GM12878 (cell line): ENCODE results near the gene DEGS2.

Source experiments
- CTCF ChIP-seq, 3 experiments: IDR thresholded peaks in 2 of 3; conservative IDR thresholded peaks in 1 of 3; 2 replicates each; pipeline ENCODE4 v1.5.1; 2011; ENCODE audit warnings: low read depth in 3 of 3, low read length in 3 of 3, mild to moderate bottlenecking in 3 of 3, control low read depth in 2 of 3, moderate library complexity in 2 of 3, inconsistent platforms in 1 of 3, mixed read lengths in 1 of 3; ENCODE audit not compliant: control insufficient read depth in 2 of 3, insufficient read depth in 1 of 3; ENCODE audit errors: extremely low read depth in 1 of 3
- KAT2A ChIP-seq: conservative IDR thresholded peaks from 2 replicates; pipeline ENCODE4 v1.6.1; 2011; ENCODE audit warnings: low read depth, low read length; ENCODE audit not compliant: control insufficient read depth
- MXI1 ChIP-seq: fragments of 150-350 bp; IDR thresholded peaks from 2 replicates; pipeline ENCODE4 v1.6.1; 2011; ENCODE audit warnings: low read depth, mild to moderate bottlenecking, inconsistent platforms, low read length, improper control_type of control experiment
- NFYB ChIP-seq: IDR thresholded peaks from 2 replicates; pipeline ENCODE4 v1.6.1; 2011; ENCODE audit warnings: low read depth, mild to moderate bottlenecking, low read length, improper control_type of control experiment, moderate library complexity; ENCODE audit not compliant: insufficient read depth
- PKNOX1 ChIP-seq: fragments of 450-650 bp; IDR thresholded peaks from 2 replicates; pipeline ENCODE4 v1.6.1; 2016; ENCODE audit warnings: mild to moderate bottlenecking
- POLR2A ChIP-seq: IDR thresholded peaks from 2 replicates; pipeline ENCODE4 v1.6.1; 2011; ENCODE audit warnings: low read depth, mild to moderate bottlenecking, low read length
- POLR2AphosphoS5 ChIP-seq: IDR thresholded peaks from 2 replicates; pipeline ENCODE4 v1.6.1; 2011; ENCODE audit warnings: mild to moderate bottlenecking, low read length, inconsistent platforms
- YBX1 ChIP-seq: fragments of 450-650 bp; IDR thresholded peaks from 2 replicates; pipeline ENCODE4 v1.6.1; 2016; ENCODE audit warnings: antibody characterized with exemption
- YY1 ChIP-seq: IDR thresholded peaks from 2 replicates; pipeline ENCODE4 v1.6.1; 2011; ENCODE audit warnings: low read depth, mild to moderate bottlenecking, low read length

GRCh38 chr14:100129161-100129589 is 30.3 kb downstream of the DEGS2 start:
- TF ChIP-seq POLR2AphosphoS5 (no peak), CTCF (IDR thresholded peaks at IDR 0.05 in 2 of 3, conservative IDR thresholded peaks at IDR 0.05 in 1 of 3; ENCODE audit: control insufficient read depth in 2 of 3, extremely low read depth in 1 of 3, insufficient read depth in 1 of 3, low read depth in 3 of 3, low read length in 3 of 3) (no peak), NFYB (no peak), PKNOX1 (no peak), MXI1 (no peak), POLR2A (no peak), KAT2A (no peak), YY1 (no peak), YBX1 (no peak)
